Transverse colon (tissue), 4 donors: ENCODE results near the gene IRS2.

Experiments
- CTCF ChIP-seq, 5 experiments: fragments of 200-600 bp in 3 of 5; fragments of 450-650 bp in 2 of 5; sonication (generic) in 3 of 5; IDR thresholded peaks; 1 replicate in 2 of 5; 2 replicates in 3 of 5; pipeline ENCODE4 v1.5.1; 2016 to 2017; ENCODE audit warnings: antibody characterized with exemption in 5 of 5, inconsistent platforms in 3 of 5, mild to moderate bottlenecking in 2 of 5, moderate library complexity in 1 of 5
- POLR2A ChIP-seq: fragments of 450-650 bp; IDR thresholded peaks from one replicate; pipeline ENCODE4 v1.6.1; 2016; ENCODE audit warnings: antibody characterized with exemption, mild to moderate bottlenecking, moderate library complexity
- POLR2AphosphoS5 ChIP-seq, 3 donors: sonication (generic); formaldehyde crosslinking; IDR thresholded peaks; one replicate each; pipeline ENCODE4 v1.6.1; 2016; ENCODE audit warnings: antibody characterized with exemption in 3 of 3

- TF ChIP-seq POLR2AphosphoS5 (IDR thresholded peaks at IDR 0.05) (no peak), CTCF (IDR thresholded peaks at IDR 0.05) (no peak), POLR2A (no peak)
These were observed 78.4 kb downstream of the IRS2 start for GRCh38 chr13:109707742-109708617.
